Neural cell (in vitro differentiated cells): ENCODE data around the gene PCLAF. TPM values are rescaled to one million over a fixed set of nuclear protein-coding genes. Genes with fewer than 3 reads are reported as not detected.

Experiments
- H2AFZ ChIP-seq: fragments of 200-600, 300-800 bp; sonication (generic), shearing (Covaris generic); 2 replicates; pipeline ENCODE4 v1.6.0; 2014; ENCODE audit warnings: low read depth, mild to moderate bottlenecking, antibody characterized with exemption, low read length, moderate library complexity
- H3F3A ChIP-seq: fragments of 200-600 bp; shearing (Covaris generic); 2 replicates; pipeline ENCODE4 v1.6.1; 2016; ENCODE audit warnings: mild to moderate bottlenecking, moderate library complexity, mixed read lengths, antibody characterized with exemption, low read length; ENCODE audit not compliant: insufficient read depth, poor library complexity, severe bottlenecking
- H3K27ac ChIP-seq: fragments of 200-600, 300-800 bp; sonication (generic), shearing (Covaris generic); 2 replicates; pipeline ENCODE4 v1.5.1; 2014; ENCODE audit warnings: mild to moderate bottlenecking, low read length, moderate library complexity
- H3K27me3 ChIP-seq: fragments of 300-800, 200-600 bp; sonication (generic), shearing (Covaris generic); 2 replicates; pipeline ENCODE4 v1.6.0; 2014; ENCODE audit warnings: mild to moderate bottlenecking, low read depth, low read length, moderate library complexity; ENCODE audit not compliant: insufficient read depth
- H3K36me3 ChIP-seq: fragments of 300-800, 200-600 bp; sonication (generic), shearing (Covaris generic); 2 replicates; pipeline ENCODE4 v1.5.1; 2014; ENCODE audit warnings: mild to moderate bottlenecking, antibody characterized with exemption, low read length, moderate library complexity; ENCODE audit not compliant: insufficient read depth
- H3K4me2 ChIP-seq: fragments of 300-800, 200-600 bp; sonication (generic), shearing (Covaris generic); 2 replicates; pipeline ENCODE4 v1.6.0; 2014; ENCODE audit warnings: mild to moderate bottlenecking, low read length
- H3K4me3 ChIP-seq: fragments of 300-800, 200-600 bp; sonication (generic), shearing (Covaris generic); 2 replicates; pipeline ENCODE4 v1.5.1; 2014; ENCODE audit warnings: mild to moderate bottlenecking, low read length, moderate library complexity
- H3K79me2 ChIP-seq: fragments of 200-600 bp; shearing (Covaris generic); replicated peaks from 2 replicates; pipeline ENCODE4 v1.6.0; 2014; ENCODE audit warnings: mild to moderate bottlenecking, low read length, moderate library complexity; ENCODE audit not compliant: insufficient read depth
- H3K9ac ChIP-seq: fragments of 300-800, 200-600 bp; sonication (generic), shearing (Covaris generic); 2 replicates; pipeline ENCODE4 v1.6.1; 2016; ENCODE audit warnings: mild to moderate bottlenecking, low read length, mixed read lengths
- H3K9me2 ChIP-seq: fragments of 200-600 bp; shearing (Covaris generic); 2 replicates; pipeline ENCODE4 v1.6.1; 2016; ENCODE audit warnings: mild to moderate bottlenecking, low read length, mixed read lengths; ENCODE audit not compliant: insufficient read depth
- H3K9me3 ChIP-seq: fragments of 200-600, 300-800 bp; sonication (generic), shearing (Covaris generic); 2 replicates; pipeline ENCODE4 v1.6.1; 2016; ENCODE audit warnings: mild to moderate bottlenecking, mixed run types, low read length, moderate library complexity, mixed read lengths
- H4K20me1 ChIP-seq: fragments of 200-600 bp; shearing (Covaris generic); 2 replicates; pipeline ENCODE4 v1.6.1; 2016; ENCODE audit warnings: mild to moderate bottlenecking, mixed run types; ENCODE audit not compliant: insufficient read depth
- CTCF ChIP-seq: fragments of 450-650 bp; IDR thresholded peaks from 2 replicates; pipeline ENCODE4 v1.5.1; 2014; ENCODE audit warnings: antibody characterized with exemption, mild to moderate bottlenecking, moderate library complexity; ENCODE audit not compliant: poor library complexity, severe bottlenecking
- EP300 ChIP-seq: fragments of 450-650 bp; conservative IDR thresholded peaks from 2 replicates; pipeline ENCODE4 v1.6.1; 2014; ENCODE audit warnings: antibody characterized with exemption, mild to moderate bottlenecking, moderate library complexity; ENCODE audit not compliant: poor library complexity, severe bottlenecking
- EZH2 ChIP-seq: fragments of 200-600, 300-800 bp; shearing (Covaris generic), sonication (generic); IDR thresholded peaks from 2 replicates; pipeline ENCODE4 v1.6.1; 2014; ENCODE audit warnings: antibody characterized with exemption, low read length, borderline replicate concordance, mild to moderate bottlenecking; ENCODE audit not compliant: insufficient read depth, poor library complexity, severe bottlenecking
- MXI1 ChIP-seq: fragments of 450-650 bp; conservative IDR thresholded peaks from 2 replicates; pipeline ENCODE4 v1.6.1; 2014; ENCODE audit warnings: antibody characterized with exemption, mild to moderate bottlenecking; ENCODE audit not compliant: poor library complexity, severe bottlenecking
- POLR2AphosphoS5 ChIP-seq: IDR thresholded peaks from 2 replicates; pipeline ENCODE4 v1.6.1; 2012
- RAD21 ChIP-seq: fragments of 450-650 bp; conservative IDR thresholded peaks from 2 replicates; pipeline ENCODE4 v1.6.1; 2014; ENCODE audit warnings: antibody characterized with exemption, mild to moderate bottlenecking, moderate library complexity
- REST ChIP-seq: IDR thresholded peaks from 2 replicates; pipeline ENCODE4 v1.6.1; 2012; ENCODE audit warnings: borderline replicate concordance
- SMC3 ChIP-seq: fragments of 450-650 bp; conservative IDR thresholded peaks from 2 replicates; pipeline ENCODE4 v1.6.1; 2014; ENCODE audit warnings: antibody characterized with exemption, mild to moderate bottlenecking, moderate library complexity; ENCODE audit not compliant: poor library complexity
- TAF1 ChIP-seq: IDR thresholded peaks from 2 replicates; pipeline ENCODE4 v1.6.1; 2012; ENCODE audit warnings: low read depth
- polyA plus RNA-seq: library from polyadenylated mRNA; depleted of rRNA; stranded (reverse); fragments of >200 nt; gene quantifications from 2 replicates; pipeline ENCODE4 v1.2.3, GENCODE V29; 2014

PCLAF gene
- polyA plus RNA-seq, 1 donor from 2014 or later: 10.8 TPM

DNA sequence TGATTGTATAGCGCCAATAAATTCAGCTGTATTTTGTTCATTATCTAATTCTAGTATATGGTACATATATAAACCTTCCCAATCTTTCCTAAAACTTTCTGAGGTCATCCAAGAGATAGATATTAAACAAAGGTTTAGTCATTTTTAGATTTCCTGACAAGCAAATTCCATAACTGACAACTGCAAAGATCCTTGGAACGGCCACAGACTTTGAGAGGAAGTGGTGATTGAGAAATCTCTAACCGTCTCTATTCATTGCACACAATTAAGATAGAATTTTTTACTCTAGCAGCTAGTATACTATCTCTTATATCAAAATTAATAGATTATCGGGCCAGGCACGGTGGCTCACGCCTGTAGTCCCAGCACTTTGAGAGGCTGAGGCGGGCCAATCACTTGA is 30.0 kb downstream of the PCLAF start:
- H3K79me2 ChIP-seq: peaks cover 36% of the 10 kb centered on the region
- H2AFZ ChIP-seq: no peak overlapping the region
- H3K27ac ChIP-seq: no peak overlapping the region
- no peaks in the 10 kb centered on the region for H3K27me3 ChIP-seq
- no peaks in the 10 kb centered on the region for H4K20me1 ChIP-seq
- H3K9ac ChIP-seq: no peak overlapping the region
- no peaks in the 10 kb centered on the region for H3K9me2 ChIP-seq
- H3K9me3 ChIP-seq: no peaks in the 10 kb centered on the region
- H3K4me2 ChIP-seq: no peak overlapping the region
- H3K4me3 ChIP-seq: no peak overlapping the region
- no peaks in the 10 kb centered on the region for H3K36me3 ChIP-seq
- TF ChIP-seq EP300 (no peak), POLR2AphosphoS5 (no peak), EZH2 (no peak), MXI1 (no peak), CTCF (no peak), TAF1 (no peak), SMC3 (no peak), RAD21 (no peak), REST (no peak)
- no peaks in the 10 kb centered on the region for H3F3A ChIP-seq

- Histone ChIP-seq H3F3A (no peaks in the 10 kb centered on the region), H3K36me3 (no peaks in the 10 kb centered on the region), H3K4me2 (no peak overlapping the region), H3K4me3 (no peak overlapping the region), H2AFZ (no peak overlapping the region), H3K27me3 (no peaks in the 10 kb centered on the region), H3K9me2 (no peaks in the 10 kb centered on the region), H3K27ac (no peak overlapping the region), H3K9me3 (no peaks in the 10 kb centered on the region), H4K20me1 (no peaks in the 10 kb centered on the region), H3K79me2 (peaks cover 29% of the 10 kb centered on the region), H3K9ac (no peak overlapping the region)
- TF ChIP-seq POLR2AphosphoS5 (no peak), TAF1 (no peak), REST (no peak), RAD21 (no peak), EZH2 (no peak), MXI1 (no peak), SMC3 (no peak), CTCF (no peak), EP300 (no peak)
These were observed 31.9 kb downstream of the PCLAF start for GRCh38 chr15:64349375-64349774.
